Activated T-cell treated with anti-CD3 and anti-CD28 coated beads, Interleukin-2, amount 50 U/mL, for 4 hours (primary cell): ENCODE data around the gene DRD5. TPM values are rescaled to one million over a fixed set of nuclear protein-coding genes. Genes with fewer than 3 reads are reported as not detected.
"Not testable (repeated sequence)": the region's sequence is repeated elsewhere in the genome, so short reads cannot be mapped to it uniquely, and the experiment has no call there.

Source experiments
- ATAC-seq, 2 donors: fragments of 200-7000 bp; cut with Tn5 transposase; one replicate each; pipeline ENCODE4 v1.10.0; 2021
- DNase-seq: peaks from one replicate; pipeline ENCODE4 v3.0.0-alpha.2; 2020
- H3K27me3 Mint-ChIP-seq: one replicate; pipeline ENCODE4 v1.8.0; 2021; ENCODE audit warnings: low read depth, mixed read lengths
- H3K36me3 Mint-ChIP-seq: one replicate; pipeline ENCODE4 v1.8.0; 2022; ENCODE audit warnings: mixed read lengths; ENCODE audit not compliant: insufficient read depth
- H3K4me1 Mint-ChIP-seq: one replicate; pipeline ENCODE4 v1.8.0; 2021; ENCODE audit warnings: low read depth, mixed read lengths
- H3K4me3 Mint-ChIP-seq: one replicate; pipeline ENCODE4 v1.8.0; 2021; ENCODE audit warnings: mild to moderate bottlenecking, moderate library complexity, mixed read lengths
- H3K9me3 Mint-ChIP-seq: one replicate; pipeline ENCODE4 v1.8.0; 2021; ENCODE audit warnings: mixed read lengths
- total RNA-seq, 3 donors: library from RNA; stranded (reverse); gene quantifications; one replicate each; pipeline ENCODE4 v1.2.1, GENCODE V29; 2021

Gene DRD5
- total RNA-seq, 3 donors from 2014 or later = not detected

DNA sequence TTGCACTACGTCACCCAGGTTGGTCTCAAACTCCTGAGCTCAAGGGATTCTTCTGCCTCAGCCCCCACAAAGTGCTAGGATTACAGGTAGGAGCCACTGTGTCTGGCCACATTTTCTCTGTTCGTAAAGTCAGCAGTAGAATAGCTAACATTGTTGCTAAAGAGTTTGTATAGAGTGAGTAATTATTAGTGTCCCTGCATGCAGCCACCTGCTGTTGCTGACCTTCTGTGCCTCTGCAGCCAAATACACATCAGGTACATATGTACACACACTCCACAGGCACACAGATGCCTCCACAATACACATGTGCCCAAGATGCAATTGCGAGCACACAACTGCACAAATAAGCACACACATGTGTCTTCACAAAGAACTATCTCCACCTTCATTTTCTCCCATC, 10.9 kb downstream of the DRD5 start:
- Mint-ChIP-seq H3K36me3 (no peaks in the 10 kb centered on the region), H3K4me1 (no peaks in the 10 kb centered on the region), H3K9me3 (peaks cover 3% of the 10 kb centered on the region), H3K27me3 (peaks cover 15% of the 10 kb centered on the region), H3K4me3 (no peak overlapping the region)
- no peak for ATAC-seq
- no peak for DNase-seq

DNA sequence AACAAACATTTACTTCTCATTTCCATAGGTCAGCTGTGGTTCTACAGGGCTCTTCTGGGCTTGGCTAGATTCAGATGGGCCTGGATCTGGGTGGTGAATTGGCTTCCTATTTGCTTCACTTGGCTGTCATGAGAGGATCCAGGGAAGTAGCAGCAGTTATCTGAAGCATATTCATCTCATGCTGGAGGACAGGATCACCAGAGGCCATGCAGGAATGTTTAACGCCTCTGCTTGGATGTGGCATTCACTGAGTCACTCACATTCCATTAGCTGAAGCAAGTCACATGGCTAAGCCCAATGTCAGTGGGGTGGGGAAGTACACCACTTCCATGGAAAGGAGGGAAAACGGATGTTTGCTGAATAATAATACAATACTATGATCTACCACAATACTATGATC, 15.2 kb downstream of the DRD5 start:
- H3K4me1 Mint-ChIP-seq, H3K36me3 Mint-ChIP-seq, H3K4me3 Mint-ChIP-seq, ATAC-seq, DNase-seq, H3K9me3 Mint-ChIP-seq: not testable (repeated sequence)
- peaks cover 14% of the 10 kb centered on the region for H3K27me3 Mint-ChIP-seq

DNA sequence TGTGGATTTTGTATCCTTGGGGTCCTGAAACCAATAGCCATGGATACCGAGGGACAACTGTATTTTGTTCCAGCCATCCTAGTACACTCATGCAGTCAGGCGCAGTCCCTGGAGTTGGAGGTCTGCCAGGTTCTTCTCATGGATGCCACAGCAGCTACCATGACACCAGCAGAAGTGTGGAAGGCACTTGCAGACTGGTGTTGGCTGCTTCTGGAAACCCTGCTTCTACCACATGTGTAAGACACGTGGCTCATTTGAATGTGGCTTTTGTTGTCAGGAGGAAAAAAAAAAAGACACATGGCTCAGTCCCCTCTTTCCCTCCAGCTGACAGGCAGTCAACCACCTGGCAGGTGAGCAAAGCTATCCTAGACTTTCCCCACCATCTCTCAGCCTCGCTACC, 19.4 kb downstream of the DRD5 start:
- Mint-ChIP-seq H3K4me1 (no peaks in the 10 kb centered on the region), H3K27me3 (peaks cover 12% of the 10 kb centered on the region), H3K9me3 (no peaks in the 10 kb centered on the region), H3K4me3 (no peak overlapping the region), H3K36me3 (no peaks in the 10 kb centered on the region)
- no peak for DNase-seq
- no peak for ATAC-seq

DNA sequence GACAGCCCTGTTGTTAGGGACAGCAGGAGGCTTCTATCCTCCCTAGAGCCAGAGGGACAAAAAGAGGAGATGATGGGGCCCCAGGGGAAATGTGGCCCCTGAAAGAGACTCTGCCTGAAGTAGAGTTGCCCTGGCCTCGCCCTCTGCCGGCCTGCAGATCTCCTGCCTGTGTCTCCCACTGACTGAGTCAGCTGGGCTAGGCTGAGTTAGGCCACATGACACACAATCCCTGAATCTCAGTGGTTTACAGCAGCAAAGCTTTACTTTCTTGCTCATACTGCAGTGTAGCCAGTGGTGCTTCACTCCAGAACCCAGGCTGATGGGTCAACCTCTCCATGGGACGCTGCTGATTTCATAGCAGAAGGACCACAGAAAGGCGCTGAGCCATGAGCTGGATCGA, 23.5 kb downstream of the DRD5 start:
- DNase-seq = no peak
- H3K4me1 Mint-ChIP-seq = no peaks in the 10 kb centered on the region
- H3K36me3 Mint-ChIP-seq = no peaks in the 10 kb centered on the region
- ATAC-seq = no peak
- no peak overlapping the region for H3K4me3 Mint-ChIP-seq
- H3K27me3 Mint-ChIP-seq = no peaks in the 10 kb centered on the region
- H3K9me3 Mint-ChIP-seq = no peaks in the 10 kb centered on the region

DNA sequence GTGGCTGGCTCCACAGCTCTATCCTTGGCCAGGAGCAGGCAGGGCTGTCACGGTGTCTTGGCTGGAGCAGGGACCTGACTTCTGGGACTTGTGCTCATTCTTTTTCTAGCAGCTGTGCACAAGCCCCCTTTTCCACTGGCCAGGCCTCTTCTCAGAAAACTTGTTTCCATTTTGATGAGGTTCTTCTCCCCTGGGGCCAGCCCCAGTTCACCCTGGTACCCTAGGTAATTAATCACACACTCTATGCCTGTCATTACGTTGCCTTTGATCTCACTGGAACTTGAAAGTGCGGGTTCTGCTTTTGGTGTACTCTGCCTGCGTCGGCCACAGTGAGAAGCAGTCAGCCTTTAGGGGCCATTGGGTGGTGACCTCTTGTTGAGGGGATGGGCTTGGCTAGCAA, 26.6 kb downstream of the DRD5 start:
- no peak for ATAC-seq
- no peaks in the 10 kb centered on the region for H3K36me3 Mint-ChIP-seq
- no peaks in the 10 kb centered on the region for H3K9me3 Mint-ChIP-seq
- no peaks in the 10 kb centered on the region for H3K4me1 Mint-ChIP-seq
- H3K4me3 Mint-ChIP-seq = no peak overlapping the region
- DNase-seq = no peak
- no peaks in the 10 kb centered on the region for H3K27me3 Mint-ChIP-seq

- ATAC-seq (no peak), DNase-seq (no peak)
- H3K36me3 Mint-ChIP-seq = no peaks in the 10 kb centered on the region
- peaks cover 1% of the 10 kb centered on the region for H3K27me3 Mint-ChIP-seq
- no peak overlapping the region for H3K4me3 Mint-ChIP-seq
- H3K4me1 Mint-ChIP-seq = no peaks in the 10 kb centered on the region
- no peaks in the 10 kb centered on the region for H3K9me3 Mint-ChIP-seq
These were observed 30.4 kb downstream of the DRD5 start for GRCh38 chr4:9811806-9812205.

DNA sequence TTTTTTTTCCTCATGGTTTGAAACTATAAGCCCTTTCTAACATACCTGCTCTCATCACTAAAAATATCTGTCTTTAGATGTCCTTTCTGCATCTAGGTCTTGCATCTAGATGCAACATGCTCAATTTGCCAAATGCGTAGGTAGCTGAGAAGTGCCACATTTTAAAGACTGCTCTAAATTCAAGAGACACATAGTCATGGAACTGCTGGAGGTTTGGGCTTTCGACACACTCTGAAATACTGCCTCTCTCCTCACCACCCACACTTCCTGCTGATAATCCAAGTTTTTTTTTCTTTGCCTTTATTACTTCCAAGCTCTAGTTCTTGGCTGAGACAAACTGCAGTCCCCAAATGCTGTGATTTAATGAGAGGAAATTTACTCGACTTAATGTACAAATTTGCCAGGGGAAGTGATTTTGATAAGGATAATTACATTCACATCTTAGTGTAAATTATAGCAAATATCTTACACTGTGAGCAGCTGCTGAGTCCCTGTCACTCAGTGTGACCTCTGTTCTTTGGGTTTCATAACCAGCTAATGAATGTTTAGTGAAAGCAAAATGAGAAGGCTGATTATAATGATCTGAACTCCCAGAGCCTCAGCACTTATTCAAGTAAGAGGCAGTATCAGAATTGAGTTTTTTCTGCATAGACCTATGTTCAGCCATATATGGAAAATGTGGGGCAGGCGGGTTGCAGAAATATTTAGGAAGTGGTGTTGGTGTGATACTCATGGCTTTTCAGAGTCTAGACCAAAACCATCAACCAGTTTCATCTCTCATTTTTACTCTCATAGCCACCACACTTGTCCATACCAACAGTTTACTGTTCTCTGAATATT, 31.3 kb downstream of the DRD5 start:
- no peak overlapping the region for H3K4me3 Mint-ChIP-seq
- DNase-seq (no peak), ATAC-seq (no peak)
- H3K9me3 Mint-ChIP-seq = no peaks in the 10 kb centered on the region
- H3K36me3 Mint-ChIP-seq = no peaks in the 10 kb centered on the region
- no peaks in the 10 kb centered on the region for H3K4me1 Mint-ChIP-seq
- peaks cover 1% of the 10 kb centered on the region for H3K27me3 Mint-ChIP-seq

DNA sequence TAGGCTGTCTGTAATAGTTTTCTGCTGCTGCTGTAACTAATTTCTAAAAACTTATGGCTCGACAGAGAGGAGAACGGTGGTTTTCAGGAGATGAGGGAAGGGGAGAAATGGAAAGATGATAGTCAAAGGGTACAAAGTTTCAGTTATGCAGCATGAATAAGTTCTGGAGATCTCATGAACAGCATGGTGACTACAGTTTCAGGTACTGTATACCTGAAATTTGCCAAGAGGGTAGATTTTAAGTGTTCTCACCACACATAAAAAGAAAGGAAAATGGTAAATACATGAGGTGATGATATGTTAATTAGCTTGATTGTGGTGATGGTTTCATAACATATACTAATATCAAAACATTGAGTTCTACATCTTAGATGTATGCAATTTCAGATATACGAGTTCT, 34.9 kb downstream of the DRD5 start:
- no peaks in the 10 kb centered on the region for H3K4me1 Mint-ChIP-seq
- H3K27me3 Mint-ChIP-seq = peaks cover 5% of the 10 kb centered on the region
- DNase-seq (no peak), ATAC-seq (no peak)
- H3K9me3 Mint-ChIP-seq = peaks cover 4% of the 10 kb centered on the region
- no peak overlapping the region for H3K4me3 Mint-ChIP-seq
- H3K36me3 Mint-ChIP-seq = no peaks in the 10 kb centered on the region

GRCh38 chr4:9820343-9820742, 38.9 kb downstream of the DRD5 start:
- H3K4me1 Mint-ChIP-seq = peaks cover 5% of the 10 kb centered on the region
- peaks cover 4% of the 10 kb centered on the region for H3K9me3 Mint-ChIP-seq
- ATAC-seq (no peak), DNase-seq (no peak)
- H3K4me3 Mint-ChIP-seq = no peak overlapping the region
- peaks cover 4% of the 10 kb centered on the region for H3K27me3 Mint-ChIP-seq
- no peaks in the 10 kb centered on the region for H3K36me3 Mint-ChIP-seq

GRCh38 chr4:9825049-9825448, 43.6 kb downstream of the DRD5 start:
- DNase-seq (no peak), ATAC-seq (peak; percentile 71 to 73)
- Mint-ChIP-seq H3K4me3 (no peak overlapping the region), H3K27me3 (peaks cover 4% of the 10 kb centered on the region), H3K36me3 (no peaks in the 10 kb centered on the region), H3K4me1 (peaks cover 8% of the 10 kb centered on the region), H3K9me3 (no peaks in the 10 kb centered on the region)

GRCh38 chr4:9826551-9826950, 45.1 kb downstream of the DRD5 start:
- Mint-ChIP-seq H3K36me3 (no peaks in the 10 kb centered on the region), H3K4me3 (no peak overlapping the region), H3K9me3 (no peaks in the 10 kb centered on the region), H3K27me3 (no peaks in the 10 kb centered on the region), H3K4me1 (peaks cover 8% of the 10 kb centered on the region)
- DNase-seq = no peak
- ATAC-seq = no peak

DNA sequence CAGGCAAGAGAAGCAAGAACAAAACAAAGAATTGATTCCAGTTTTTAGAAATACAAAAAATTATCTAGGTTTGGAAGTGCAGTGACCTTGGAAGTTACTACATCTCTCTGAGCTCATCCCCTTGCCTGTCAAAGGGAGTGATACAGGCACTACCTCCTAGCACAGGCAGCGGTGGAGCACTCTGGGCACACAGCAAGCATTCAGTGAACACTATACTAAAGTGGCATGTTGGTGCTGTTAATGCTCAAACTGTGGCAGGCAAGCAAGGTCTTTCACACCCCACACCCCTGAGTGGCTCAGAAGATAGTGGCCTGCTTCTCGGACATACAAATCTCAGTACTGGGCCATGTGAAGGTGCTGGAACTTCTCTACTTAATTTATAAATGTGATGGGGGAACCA, 51.2 kb downstream of the DRD5 start:
- Mint-ChIP-seq H3K9me3 (no peaks in the 10 kb centered on the region), H3K36me3 (no peaks in the 10 kb centered on the region), H3K4me1 (no peaks in the 10 kb centered on the region), H3K4me3 (no peak overlapping the region), H3K27me3 (peaks cover 2% of the 10 kb centered on the region)
- no peak for ATAC-seq
- DNase-seq = no peak

- DNase-seq = no peak
- ATAC-seq = no peak
- Mint-ChIP-seq H3K4me3 (no peak overlapping the region), H3K36me3 (no peaks in the 10 kb centered on the region), H3K27me3 (peaks cover 2% of the 10 kb centered on the region), H3K9me3 (no peaks in the 10 kb centered on the region), H3K4me1 (no peaks in the 10 kb centered on the region)
These were observed 52.0 kb downstream of the DRD5 start for GRCh38 chr4:9833421-9833820.
